Ectodermal cell (in vitro differentiated cells): ENCODE measurements around the gene KIRREL2.

Source experiments
- H3K27ac ChIP-seq: 2 replicates; pipeline ENCODE4 v1.7.0; 2013; ENCODE audit warnings: mild to moderate bottlenecking, low read depth, low read length; ENCODE audit not compliant: insufficient read depth, poor library complexity, severe bottlenecking
- H3K27me3 ChIP-seq: 2 replicates; pipeline ENCODE4 v1.7.0; 2013; ENCODE audit warnings: mild to moderate bottlenecking, low read length; ENCODE audit not compliant: insufficient read depth, control insufficient read depth, poor library complexity, severe bottlenecking
- H3K36me3 ChIP-seq: one replicate; pipeline ENCODE4 v1.7.0; 2013; ENCODE audit warnings: low read length; ENCODE audit not compliant: control insufficient read depth, insufficient read depth
- H3K4me1 ChIP-seq: one replicate; pipeline ENCODE4 v1.7.0; 2013; ENCODE audit warnings: low read length; ENCODE audit not compliant: control insufficient read depth, insufficient read depth
- H3K4me3 ChIP-seq: 2 replicates; pipeline ENCODE4 v1.7.0; 2013; ENCODE audit warnings: low read depth, low read length, control low read depth; ENCODE audit not compliant: insufficient read depth
- H3K9me3 ChIP-seq: 2 replicates; pipeline ENCODE4 v1.7.0; 2013; ENCODE audit warnings: mild to moderate bottlenecking, low read length, moderate library complexity; ENCODE audit not compliant: control insufficient read depth
- WGBS, 2 experiments: methylation state at CpG; one replicate each; pipeline ENCODE4 v1.1.7; 2013; ENCODE audit warnings: missing lambda C conversion rate in 2 of 2; 5-methylcytosine and 5-hydroxymethylcytosine counted together

Gene KIRREL2

GRCh38 chr19:35915443-35915842 lies 58.7 kb downstream of the KIRREL2 start:
- H3K4me1 ChIP-seq = no peaks in the 10 kb centered on the region
- no peaks in the 10 kb centered on the region for H3K9me3 ChIP-seq
- no peaks in the 10 kb centered on the region for H3K36me3 ChIP-seq
- WGBS, 2 experiments = 83 to 95% methylated on average over 2 to 3 of the region's 3 CpGs
- H3K27me3 ChIP-seq = no peaks in the 10 kb centered on the region
- H3K27ac ChIP-seq = no peak overlapping the region
- no peak overlapping the region for H3K4me3 ChIP-seq
